HEK293T (cell line): ENCODE data around the gene HENMT1.

Experiments used
- CTCF ChIA-PET: fragments of 350-600 bp; formaldehyde crosslinking; extraction: SDS; loops from one replicate; lab custom pipeline; 2021; ENCODE audit warnings: antibody characterized with exemption, inconsistent platforms; lab: Yijun Ruan, JAX
- POLR2A ChIA-PET: fragments of 350-600 bp; formaldehyde crosslinking; extraction: SDS; loops from one replicate; lab custom pipeline; 2020; ENCODE audit warnings: antibody characterized with exemption, inconsistent platforms; lab: Yijun Ruan, JAX
- DNase-seq: peaks from one replicate; pipeline ENCODE4 v3.0.0; 2012; ENCODE audit warnings: mixed read lengths; ENCODE audit errors: extremely low spot score
- ARNT ChIP-seq: fragments of 450-650 bp; IDR thresholded peaks from 2 replicates; pipeline ENCODE4 v1.6.1; 2017; ENCODE audit warnings: mild to moderate bottlenecking
- BHLHE40 ChIP-seq: fragments of 450-650 bp; IDR thresholded peaks from 2 replicates; pipeline ENCODE4 v1.6.1; 2016; ENCODE audit warnings: mild to moderate bottlenecking, moderate library complexity, borderline replicate concordance
- CTBP1 ChIP-seq: fragments of 450-650 bp; IDR thresholded peaks from 2 replicates; pipeline ENCODE4 v1.6.1; 2016; ENCODE audit warnings: borderline replicate concordance
- ELF4 ChIP-seq: fragments of 450-650 bp; IDR thresholded peaks from 2 replicates; pipeline ENCODE4 v1.6.1; 2017; ENCODE audit warnings: antibody characterized with exemption
- FOXA1 ChIP-seq: fragments of 450-650 bp; IDR thresholded peaks from 2 replicates; pipeline ENCODE4 v1.6.1; 2016; ENCODE audit warnings: mild to moderate bottlenecking
- FOXK2 ChIP-seq: fragments of 450-650 bp; IDR thresholded peaks from 2 replicates; pipeline ENCODE4 v1.6.1; 2016; ENCODE audit warnings: mild to moderate bottlenecking
- FOXM1 ChIP-seq: fragments of 450-650 bp; IDR thresholded peaks from 2 replicates; pipeline ENCODE4 v1.6.1; 2017; ENCODE audit warnings: mild to moderate bottlenecking, borderline replicate concordance
- HDGF ChIP-seq: fragments of 450-650 bp; IDR thresholded peaks from 2 replicates; pipeline ENCODE4 v1.6.1; 2017; ENCODE audit warnings: antibody characterized with exemption, borderline replicate concordance
- L3MBTL2 ChIP-seq: fragments of 450-650 bp; conservative IDR thresholded peaks from 2 replicates; pipeline ENCODE4 v1.6.1; 2016; ENCODE audit warnings: mild to moderate bottlenecking
- LEF1 ChIP-seq: fragments of 450-650 bp; IDR thresholded peaks from 2 replicates; pipeline ENCODE4 v1.6.1; 2017; ENCODE audit warnings: mild to moderate bottlenecking, borderline replicate concordance
- NFRKB ChIP-seq: fragments of 450-650 bp; IDR thresholded peaks from 2 replicates; pipeline ENCODE4 v1.6.1; 2016; ENCODE audit warnings: mild to moderate bottlenecking, moderate library complexity
- PKNOX1 ChIP-seq: fragments of 450-650 bp; IDR thresholded peaks from 2 replicates; pipeline ENCODE4 v1.6.1; 2016
- SP1 ChIP-seq: fragments of 450-650 bp; IDR thresholded peaks from 2 replicates; pipeline ENCODE4 v1.6.1; 2017
- SUZ12 ChIP-seq: fragments of 450-650 bp; IDR thresholded peaks from 2 replicates; pipeline ENCODE4 v1.6.1; 2016; ENCODE audit warnings: mild to moderate bottlenecking
- TARDBP ChIP-seq: fragments of 450-650 bp; IDR thresholded peaks from 2 replicates; pipeline ENCODE4 v1.6.1; 2016
- ZNF384 ChIP-seq: fragments of 450-650 bp; IDR thresholded peaks from 2 replicates; pipeline ENCODE4 v1.6.1; 2016

The HENMT1 gene

DNA sequence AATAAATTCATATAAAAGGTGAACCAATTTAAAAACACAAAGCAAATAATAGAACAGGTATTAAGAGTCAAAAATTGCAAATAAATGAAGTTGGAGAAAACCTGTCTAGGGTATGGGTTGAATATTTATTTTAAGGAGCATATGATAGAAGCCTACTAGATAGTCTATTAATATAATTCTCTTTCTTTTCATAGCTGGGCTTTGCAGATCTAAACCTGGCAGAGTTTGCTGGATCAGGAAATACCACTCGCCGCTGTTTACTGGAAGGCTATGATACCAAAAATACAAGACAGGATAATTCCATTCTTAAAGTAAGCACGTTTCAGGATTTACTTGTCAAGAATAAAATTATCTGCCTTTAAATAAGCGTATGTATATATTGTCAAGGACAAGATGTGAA, 48.9 kb downstream of the HENMT1 start:
- CTCF ChIA-PET = no interaction called here

GRCh38 chr1:108610073-108610472, 50.8 kb downstream of the HENMT1 start:
- ChIA-PET CTCF (no interaction called here), POLR2A (no interaction called here)
- no peak for TF ChIP-seq TARDBP
- no peak for TF ChIP-seq HDGF
- no peak for TF ChIP-seq ELF4
- no peak for TF ChIP-seq L3MBTL2
- no peak for TF ChIP-seq BHLHE40
- DNase-seq = no peak

More for the DNA sequence above, 48.9 kb downstream of the HENMT1 start:
- TF ChIP-seq BHLHE40 (no peak), SUZ12 (no peak), ARNT (no peak), TARDBP (no peak), ZNF384 (no peak), LEF1 (no peak), HDGF (no peak), CTBP1 (no peak), ELF4 (no peak), FOXM1 (no peak), NFRKB (no peak), L3MBTL2 (no peak), FOXK2 (no peak), FOXA1 (no peak), SP1 (no peak), PKNOX1 (no peak)
- POLR2A ChIA-PET = no interaction called here
- no peak for DNase-seq

GRCh38 chr1:108609483-108610049, 51.3 kb downstream of the HENMT1 start:
- ChIA-PET POLR2A (no interaction called here), CTCF (no interaction called here)
- DNase-seq = no peak
- TF ChIP-seq NFRKB (no peak), PKNOX1 (no peak), SP1 (no peak), ELF4 (no peak), L3MBTL2 (no peak), FOXK2 (no peak), HDGF (no peak), ZNF384 (no peak), FOXM1 (no peak), SUZ12 (no peak)

DNA sequence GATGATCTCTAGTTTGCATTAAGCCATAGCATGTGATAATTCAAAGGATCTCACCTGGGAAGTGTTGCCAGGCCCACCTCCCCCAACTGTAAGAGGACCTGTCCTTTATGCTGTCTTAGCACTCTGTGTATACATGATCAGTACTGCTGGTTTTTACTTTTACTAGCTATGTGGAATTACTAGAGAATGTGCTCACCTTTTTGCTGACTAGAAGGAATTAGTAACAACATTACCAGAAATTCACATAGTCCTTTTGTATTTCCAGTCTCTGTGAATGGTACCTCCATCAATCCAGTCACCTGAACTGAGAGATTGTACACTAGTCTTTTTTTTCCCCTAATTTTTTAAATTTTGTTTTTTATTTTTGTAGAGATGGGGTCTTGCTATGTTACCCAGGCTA, 54.4 kb downstream of the HENMT1 start:
- TF ChIP-seq TARDBP (no peak), ELF4 (no peak), SP1 (no peak), CTBP1 (no peak), FOXA1 (no peak), L3MBTL2 (no peak), FOXK2 (no peak), BHLHE40 (no peak), HDGF (no peak)
- CTCF ChIA-PET = interaction anchor here (0.6 to 0.7 kb wide), 2 partner anchors 34 to 37 kb away, joined by 3 read pairs; no protein-coding TSS in a partner anchor
- POLR2A ChIA-PET = no interaction called here
- no peak for DNase-seq

- CTCF ChIA-PET = no interaction called here
- no peak for DNase-seq
- TF ChIP-seq BHLHE40 = no peak
- TF ChIP-seq SUZ12 = no peak
- no peak for TF ChIP-seq NFRKB
- TF ChIP-seq SP1 = no peak
- TF ChIP-seq PKNOX1 = no peak
- no peak for TF ChIP-seq ZNF384
- TF ChIP-seq ARNT = no peak
- POLR2A ChIA-PET = interaction anchor here (1.1 kb wide), 1 partner anchor 86 kb away, joined by 4 read pairs; the partner anchor contains the start of gene PRPF38B
These were observed 55.3 kb downstream of the HENMT1 start for GRCh38 chr1:108605633-108606032.

- ChIA-PET CTCF (no interaction called here), POLR2A (no interaction called here)
- TF ChIP-seq FOXA1 = no peak
- no peak for TF ChIP-seq ARNT
- no peak for TF ChIP-seq BHLHE40
- no peak for TF ChIP-seq NFRKB
- TF ChIP-seq PKNOX1 = no peak
- no peak for TF ChIP-seq SUZ12
- TF ChIP-seq FOXM1 = no peak
- TF ChIP-seq CTBP1 = no peak
- TF ChIP-seq L3MBTL2 = no peak
- no peak for TF ChIP-seq TARDBP
- TF ChIP-seq ZNF384 = no peak
- no peak for TF ChIP-seq ELF4
- no peak for DNase-seq
These were observed 59.0 kb downstream of the HENMT1 start for GRCh38 chr1:108601708-108602410.
